RWPE1 (cell line): ENCODE measurements around the gene OPTC.

Experiments
- CTCF ChIA-PET: fragments of 350-600 bp; sonication (Branson Sonifier 250); formaldehyde crosslinking; extraction: SDS; loops from one replicate; lab custom pipeline; 2021; lab: Yijun Ruan, JAX
- POLR2A ChIA-PET: fragments of 400-600 bp; formaldehyde crosslinking; extraction: SDS; loops from one replicate; lab custom pipeline; 2020; ENCODE audit warnings: antibody characterized with exemption; ENCODE audit not compliant: low non-redundant PET; lab: Yijun Ruan, JAX
- DNase-seq: peaks from one replicate; pipeline ENCODE4 v3.0.0; 2012; ENCODE audit warnings: low spot score
- H3K27ac ChIP-seq: fragments of 450-650 bp; 2 replicates; pipeline ENCODE4 v1.5.1; 2017
- TF ChIP-seq, protein P1 (sequence below): fragments of 450-650 bp; conservative IDR thresholded peaks from 2 replicates; pipeline ENCODE4 v1.5.1; 2017; ENCODE audit warnings: low read depth, mild to moderate bottlenecking

OPTC gene

DNA sequence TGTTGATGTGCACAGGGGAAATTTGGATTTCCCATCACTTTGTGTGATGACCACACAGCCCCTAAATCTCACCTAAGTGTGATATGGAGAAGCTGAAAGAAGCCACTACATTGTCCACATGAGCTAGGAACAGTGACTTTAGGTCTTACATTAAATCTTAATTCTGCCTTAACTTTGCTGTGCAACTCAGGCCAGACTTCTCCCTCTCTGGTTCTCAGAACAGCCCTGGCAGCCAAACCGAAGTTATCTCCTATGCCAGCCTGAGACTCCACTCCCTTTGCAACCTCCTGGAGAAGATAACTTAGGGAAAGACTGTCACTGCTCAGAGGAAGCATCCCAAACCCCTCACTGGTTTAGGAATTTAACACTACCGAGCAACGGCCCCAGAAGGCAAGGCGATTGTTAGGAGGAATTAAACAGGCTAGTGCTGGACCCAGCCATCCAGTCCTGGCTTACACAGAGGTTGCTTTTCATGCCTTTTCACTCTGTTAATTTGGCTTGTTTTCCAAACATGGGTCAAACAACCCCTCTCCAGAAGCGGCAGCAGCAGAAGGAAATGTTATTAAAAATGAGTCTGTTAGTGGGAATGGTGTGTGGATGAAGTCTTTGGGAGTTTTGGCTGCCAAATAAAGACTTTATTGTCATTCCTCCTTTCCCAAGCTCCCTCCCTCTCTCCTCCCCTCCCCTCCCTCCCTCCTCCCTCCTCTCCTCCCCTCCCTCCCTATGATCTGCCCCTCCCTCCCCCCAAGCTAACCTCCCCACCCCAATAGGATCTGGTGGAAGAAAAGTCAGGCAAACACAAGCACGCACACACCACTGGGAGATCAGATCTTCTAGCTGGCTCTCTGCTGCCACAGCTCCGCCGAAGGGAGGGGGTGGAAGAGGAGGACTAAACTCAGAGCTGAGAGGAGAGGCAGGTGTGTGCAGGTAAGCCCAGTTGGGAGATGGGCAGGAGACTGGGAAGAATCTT, 18.7 kb upstream of the OPTC start, which contains the start of gene PRELP:
TSS of gene PRELP (plus strand) at position 795 of the 970 bp plus-strand sequence. CDS start 7,379 bp downstream, outside the sequence.
- H3K27ac ChIP-seq: no peak within 1 kb of the TSS
- POLR2A ChIA-PET: no interaction called here
- TF ChIP-seq, protein P1, sequence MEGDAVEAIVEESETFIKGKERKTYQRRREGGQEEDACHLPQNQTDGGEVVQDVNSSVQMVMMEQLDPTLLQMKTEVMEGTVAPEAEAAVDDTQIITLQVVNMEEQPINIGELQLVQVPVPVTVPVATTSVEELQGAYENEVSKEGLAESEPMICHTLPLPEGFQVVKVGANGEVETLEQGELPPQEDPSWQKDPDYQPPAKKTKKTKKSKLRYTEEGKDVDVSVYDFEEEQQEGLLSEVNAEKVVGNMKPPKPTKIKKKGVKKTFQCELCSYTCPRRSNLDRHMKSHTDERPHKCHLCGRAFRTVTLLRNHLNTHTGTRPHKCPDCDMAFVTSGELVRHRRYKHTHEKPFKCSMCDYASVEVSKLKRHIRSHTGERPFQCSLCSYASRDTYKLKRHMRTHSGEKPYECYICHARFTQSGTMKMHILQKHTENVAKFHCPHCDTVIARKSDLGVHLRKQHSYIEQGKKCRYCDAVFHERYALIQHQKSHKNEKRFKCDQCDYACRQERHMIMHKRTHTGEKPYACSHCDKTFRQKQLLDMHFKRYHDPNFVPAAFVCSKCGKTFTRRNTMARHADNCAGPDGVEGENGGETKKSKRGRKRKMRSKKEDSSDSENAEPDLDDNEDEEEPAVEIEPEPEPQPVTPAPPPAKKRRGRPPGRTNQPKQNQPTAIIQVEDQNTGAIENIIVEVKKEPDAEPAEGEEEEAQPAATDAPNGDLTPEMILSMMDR: no peak
- peak; percentile 64 for DNase-seq
- CTCF ChIA-PET: interaction anchor here (0.6 to 3.0 kb wide), 7 partner anchors 12 to 208 kb away, joined by 4 to 17 read pairs (median 4); no protein-coding TSS in a partner anchor

DNA sequence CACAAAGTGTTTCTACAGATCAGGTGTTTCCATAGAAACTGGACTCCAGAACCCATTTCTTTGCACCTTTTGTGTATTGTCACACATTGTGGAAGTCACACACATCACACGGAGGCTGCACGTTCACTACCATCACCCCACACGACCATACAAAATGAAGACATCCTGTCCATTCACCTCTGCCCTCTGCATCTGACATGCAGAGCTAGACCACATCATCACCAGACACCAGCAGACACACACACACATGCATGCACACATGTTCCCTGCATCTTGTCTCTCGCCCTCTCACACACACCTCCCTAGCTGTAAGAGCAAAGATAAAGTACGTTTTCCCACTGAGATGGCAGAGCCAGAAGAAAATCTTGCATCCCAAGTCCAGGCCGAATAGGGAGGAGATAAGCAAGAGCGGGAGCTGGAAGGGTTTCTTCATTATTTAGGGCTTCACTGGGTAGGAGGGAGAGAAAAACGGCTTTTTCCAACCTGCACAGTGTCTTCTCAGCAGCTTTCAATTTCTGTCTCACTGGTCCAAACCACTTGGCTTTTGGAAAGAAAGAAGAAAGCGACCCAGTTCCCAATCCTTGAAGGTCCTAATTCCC, 17.6 kb upstream of the OPTC start:
- no peak overlapping the region for H3K27ac ChIP-seq
- no peak for DNase-seq
- POLR2A ChIA-PET: no interaction called here
- TF ChIP-seq, protein P1: no peak
- CTCF ChIA-PET: interaction anchor here (0.6 to 3.0 kb wide), 8 partner anchors 11 to 209 kb away, joined by 3 to 17 read pairs (median 6); no protein-coding TSS in a partner anchor

DNA sequence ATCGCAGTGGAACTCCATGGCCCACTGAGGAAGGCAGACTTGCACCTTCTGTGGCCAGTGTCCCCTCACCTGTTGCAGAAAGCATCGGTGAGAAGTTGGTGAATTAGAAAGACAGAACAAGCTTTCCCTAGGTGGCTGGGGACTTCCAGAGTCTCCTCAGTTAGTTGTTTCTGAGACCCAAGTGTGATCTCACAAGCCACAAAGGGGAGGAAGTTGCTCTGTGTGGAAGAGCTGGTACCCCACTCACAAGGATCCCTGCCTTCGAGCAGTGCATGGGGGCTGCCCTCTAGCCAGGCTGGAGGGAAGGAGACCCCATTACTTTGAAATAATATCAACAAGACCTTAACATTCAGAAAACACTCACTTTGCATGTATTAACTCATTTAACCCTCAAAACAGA, 16.2 kb upstream of the OPTC start:
- no peak for DNase-seq
- POLR2A ChIA-PET: no interaction called here
- CTCF ChIA-PET: interaction anchor here (0.6 to 3.0 kb wide), 6 partner anchors 10 to 211 kb away, joined by 4 to 17 read pairs (median 10); no protein-coding TSS in a partner anchor
- TF ChIP-seq, protein P1: no peak
- H3K27ac ChIP-seq: no peak overlapping the region

DNA sequence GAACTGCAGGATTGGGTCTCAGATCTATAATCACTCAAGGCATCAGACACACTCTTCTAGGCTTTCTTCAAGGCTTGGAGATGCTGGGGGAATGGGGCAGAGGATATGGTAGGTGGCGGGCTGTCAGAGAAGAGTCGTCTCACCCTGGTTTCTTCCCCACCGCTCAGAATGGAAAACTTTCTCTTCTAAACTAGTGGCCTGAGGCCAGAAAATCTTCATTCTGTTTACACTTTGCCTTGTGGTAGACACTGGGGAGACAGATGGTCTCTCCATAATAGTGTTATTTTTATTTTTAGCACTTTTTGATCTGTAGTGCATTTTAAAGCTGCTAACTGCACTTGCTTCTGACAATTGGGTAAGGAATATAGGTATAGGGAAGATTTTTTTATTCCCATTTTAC, 15.7 kb upstream of the OPTC start:
- POLR2A ChIA-PET: no interaction called here
- TF ChIP-seq, protein P1: no peak
- CTCF ChIA-PET: interaction anchor here (0.6 to 3.0 kb wide), 5 partner anchors 10 to 209 kb away, joined by 4 to 13 read pairs (median 10); no protein-coding TSS in a partner anchor
- H3K27ac ChIP-seq: no peak overlapping the region
- DNase-seq: no peak

DNA sequence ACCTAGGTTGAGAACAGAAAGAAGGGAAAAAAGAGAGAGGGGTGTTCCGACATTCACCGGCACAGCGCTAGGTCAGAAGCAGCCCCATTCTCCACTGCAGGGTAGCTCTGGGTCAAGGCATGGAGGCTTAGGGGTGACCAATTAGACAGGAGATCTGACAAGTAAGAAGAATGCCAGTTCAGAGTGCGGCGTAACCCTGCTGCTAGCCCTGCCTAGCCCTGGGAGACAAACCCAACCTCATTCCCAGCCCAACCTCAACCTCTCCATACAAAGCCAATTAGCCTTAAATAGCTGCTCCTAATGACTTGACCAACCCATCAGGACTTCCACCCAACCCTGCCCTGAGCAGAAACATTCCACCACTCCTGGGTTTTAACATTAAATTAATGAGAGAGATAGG, 15.0 kb upstream of the OPTC start:
- DNase-seq: no peak
- peak overlapping the region; percentile 20; the same call in 1 of the 2 replicates for H3K27ac ChIP-seq
- POLR2A ChIA-PET: no interaction called here
- TF ChIP-seq, protein P1: no peak
- CTCF ChIA-PET: interaction anchor here (1.6 to 1.8 kb wide), 2 partner anchors 9 to 212 kb away, joined by 6 to 12 read pairs; no protein-coding TSS in a partner anchor

DNA sequence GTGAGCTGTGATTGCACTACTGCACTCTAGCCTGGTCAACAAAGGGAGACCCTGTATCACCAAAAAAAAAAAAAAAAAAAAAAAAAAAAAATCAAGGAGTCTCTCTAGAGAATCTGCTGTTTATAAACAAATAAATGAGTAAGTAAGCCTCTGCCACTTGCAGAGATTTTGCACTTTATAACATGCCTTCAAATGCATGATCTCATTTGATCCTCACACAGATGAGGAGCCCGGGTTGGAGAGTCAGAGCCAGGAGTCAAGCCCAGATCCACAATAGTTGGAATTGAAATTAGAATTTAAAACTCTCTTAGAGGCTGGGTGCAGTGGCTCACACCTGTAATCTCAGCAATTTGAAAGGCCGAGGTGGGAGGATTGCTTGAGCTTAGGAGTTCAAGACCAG, 14.3 kb upstream of the OPTC start:
- peak overlapping the region; percentile 90; the same call in 1 of the 2 replicates for H3K27ac ChIP-seq
- POLR2A ChIA-PET: no interaction called here
- CTCF ChIA-PET: interaction anchor here (0.6 to 1.8 kb wide), 5 partner anchors 8 to 212 kb away, joined by 3 to 12 read pairs (median 5); no protein-coding TSS in a partner anchor
- TF ChIP-seq, protein P1: no peak
- no peak for DNase-seq
